Activated T-cell treated with anti-CD3 and anti-CD28 coated beads, Interleukin-2, amount 50 U/mL, for 1 hour (primary cell): ENCODE measurements around the gene SMPD3.
A peak's percentile ranks its signal among the peaks of the same experiment; 100 is the strongest.

Experiments
- DNase-seq: peaks from one replicate; pipeline ENCODE4 v3.0.0-alpha.2; 2020

The SMPD3 gene

DNA sequence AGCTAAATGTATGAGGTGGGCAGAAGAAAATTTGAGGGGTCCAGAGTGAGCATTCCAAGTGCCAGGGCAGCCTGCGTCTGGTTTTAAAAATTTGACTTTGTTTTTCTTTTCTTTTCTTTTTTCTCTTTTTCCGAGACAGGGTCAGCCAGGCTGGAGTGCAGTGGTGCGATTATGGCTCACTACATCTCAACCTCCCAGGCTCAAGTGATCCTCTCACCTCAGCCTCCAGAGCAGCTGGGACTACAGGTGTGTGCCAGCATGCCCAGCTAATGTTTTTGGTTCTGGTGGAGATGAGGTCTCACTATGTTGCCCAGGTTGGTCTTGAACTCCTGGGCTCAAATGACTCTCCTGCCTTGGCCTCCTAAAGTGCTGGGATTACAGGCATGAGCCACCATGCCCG lies 15.6 kb downstream of the SMPD3 start:
- DNase-seq, result no peak

DNA sequence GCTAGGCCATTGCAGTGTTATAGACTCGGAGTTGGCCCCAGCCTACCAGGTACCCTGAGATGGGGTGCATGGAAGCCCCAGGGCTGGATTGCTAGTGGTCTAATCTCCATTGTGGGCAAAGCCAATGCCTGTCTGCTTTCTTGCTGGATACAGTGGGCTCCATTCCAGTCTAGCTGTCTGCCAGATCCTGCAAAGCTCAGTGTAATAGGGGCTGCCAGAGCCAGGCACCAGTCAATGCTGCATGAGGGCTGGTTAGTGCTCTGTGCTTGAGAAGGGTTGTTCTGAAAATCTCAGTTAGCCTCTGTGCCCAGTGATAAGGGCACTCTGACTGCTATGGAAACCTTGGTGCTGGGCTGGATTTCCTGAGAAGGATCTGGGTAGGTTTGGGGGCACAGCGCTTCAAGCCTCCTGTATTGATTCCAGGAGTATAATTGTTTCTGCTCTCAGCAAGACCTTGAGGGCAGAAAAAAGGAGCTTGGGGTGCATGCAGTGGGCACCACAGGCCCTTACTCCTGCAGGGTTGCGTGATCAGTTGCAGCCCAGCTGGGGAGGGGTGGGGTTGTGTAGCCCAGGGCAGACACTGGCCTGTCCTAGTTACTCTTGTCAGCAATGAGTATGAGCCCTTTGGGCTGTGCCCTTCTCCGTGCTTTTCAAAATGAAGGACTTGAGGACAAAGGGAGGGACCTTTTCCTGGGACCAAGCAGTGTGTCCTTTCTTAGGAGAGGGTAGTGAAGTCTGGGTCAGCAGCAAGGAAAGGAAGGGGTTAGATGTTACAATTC lies 19.0 kb downstream of the SMPD3 start:
- DNase-seq, result no peak

DNA sequence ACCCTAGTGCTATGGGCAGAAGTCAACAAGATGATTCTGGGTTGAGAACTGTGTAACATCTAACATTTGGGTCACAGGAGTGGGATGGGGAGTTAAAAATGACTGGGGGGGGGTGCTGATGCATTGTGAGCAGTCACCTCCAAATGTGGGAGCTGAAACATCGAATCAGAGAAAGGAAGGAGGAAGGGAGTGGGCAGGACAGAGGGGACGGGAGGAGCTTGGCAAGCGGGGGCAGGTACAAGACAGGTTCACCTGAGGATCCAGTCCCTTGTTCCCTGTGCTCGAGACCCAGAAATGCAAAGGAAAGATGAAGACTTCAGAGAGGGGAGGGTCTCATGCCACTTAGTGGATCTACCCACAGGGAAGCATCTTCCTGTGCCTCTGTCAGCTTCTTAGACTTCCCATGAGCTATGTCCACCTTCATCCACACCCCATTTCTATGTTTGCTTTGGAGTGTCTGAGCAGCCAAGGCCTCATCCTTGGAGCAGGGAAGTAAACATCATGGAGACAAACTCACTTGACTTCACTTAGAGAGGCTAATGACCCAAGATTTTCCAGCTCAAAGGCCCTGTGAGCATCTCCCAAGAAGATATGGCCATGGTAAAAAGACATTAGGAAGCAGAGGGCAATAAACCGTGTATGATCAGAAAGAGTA lies 20.5 kb downstream of the SMPD3 start:
- DNase-seq, result no peak

DNA sequence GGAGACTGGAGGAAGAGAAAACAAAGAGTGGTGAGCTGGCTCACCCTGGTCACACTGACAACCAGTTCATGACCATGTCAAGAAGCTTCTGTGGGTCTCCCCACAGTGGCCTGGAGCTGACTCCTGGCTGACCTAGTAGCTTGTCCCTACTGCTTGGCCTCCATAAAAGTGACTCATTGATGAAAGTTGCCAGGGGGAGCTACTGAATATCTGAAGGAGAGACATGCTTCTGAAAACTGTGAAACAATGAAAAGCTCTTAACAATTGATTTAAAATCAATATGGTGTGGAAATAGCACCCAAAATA lies 22.0 kb downstream of the SMPD3 start:
- DNase-seq, result no peak

DNA sequence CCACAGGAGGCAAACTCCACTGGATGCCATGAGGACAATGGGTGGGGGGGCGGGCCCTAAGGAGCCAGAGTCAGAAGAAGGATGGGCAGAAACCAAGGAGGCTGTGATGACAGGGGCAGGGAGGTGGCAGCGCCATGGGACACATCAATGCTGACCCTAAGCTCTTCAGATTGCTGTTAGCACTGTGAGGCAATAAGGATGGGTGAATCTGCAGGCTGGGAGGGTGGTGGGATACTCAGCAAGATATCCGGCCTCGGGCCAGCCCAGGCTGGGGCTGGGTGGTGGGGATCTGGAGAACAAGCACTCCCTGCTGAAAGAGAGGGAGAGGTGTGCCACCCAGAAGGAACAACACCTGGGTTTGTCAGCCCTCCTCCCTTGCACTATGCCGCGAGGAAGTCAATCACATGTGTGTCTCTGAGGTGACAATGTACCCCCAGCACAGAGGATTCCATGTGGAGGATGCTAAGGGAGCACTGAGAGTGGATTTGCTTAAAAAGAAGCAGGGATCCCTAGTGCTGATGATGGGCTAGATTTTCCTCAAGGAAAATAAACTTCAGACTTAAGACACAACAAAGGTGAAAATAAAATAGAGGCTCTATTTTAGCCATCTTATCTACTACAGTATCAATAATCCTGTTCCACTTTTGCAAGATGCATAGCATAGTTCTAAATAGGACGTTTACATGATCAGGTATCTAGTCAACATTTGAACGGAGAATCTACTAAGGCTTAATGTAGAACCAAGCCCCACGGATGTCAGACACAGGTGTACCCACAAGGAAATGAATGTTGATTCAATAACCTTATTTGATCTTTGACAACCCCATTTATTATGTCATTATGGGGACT lies 22.6 kb downstream of the SMPD3 start:
- DNase-seq, result no peak

DNA sequence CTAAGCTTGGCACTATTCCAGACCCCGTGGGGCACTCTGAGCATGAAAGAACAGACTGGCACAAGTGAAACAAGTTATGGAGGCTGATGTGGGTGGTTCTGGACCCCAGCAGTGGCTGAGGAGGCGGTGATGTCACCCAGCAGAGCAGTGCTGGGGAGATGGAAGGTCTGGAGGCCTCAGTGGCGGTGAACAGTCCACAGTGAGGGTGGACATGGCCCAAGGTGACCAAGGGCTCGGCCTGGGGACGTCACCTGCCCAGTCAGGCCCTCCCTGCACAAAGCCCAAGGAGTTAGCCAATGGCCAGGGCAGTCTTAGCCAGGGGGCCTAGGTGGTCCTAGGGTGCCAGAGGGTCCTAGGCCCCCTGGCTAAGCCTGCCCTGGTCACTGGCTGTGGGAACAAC lies 24.5 kb downstream of the SMPD3 start:
- DNase-seq, result no peak

DNA sequence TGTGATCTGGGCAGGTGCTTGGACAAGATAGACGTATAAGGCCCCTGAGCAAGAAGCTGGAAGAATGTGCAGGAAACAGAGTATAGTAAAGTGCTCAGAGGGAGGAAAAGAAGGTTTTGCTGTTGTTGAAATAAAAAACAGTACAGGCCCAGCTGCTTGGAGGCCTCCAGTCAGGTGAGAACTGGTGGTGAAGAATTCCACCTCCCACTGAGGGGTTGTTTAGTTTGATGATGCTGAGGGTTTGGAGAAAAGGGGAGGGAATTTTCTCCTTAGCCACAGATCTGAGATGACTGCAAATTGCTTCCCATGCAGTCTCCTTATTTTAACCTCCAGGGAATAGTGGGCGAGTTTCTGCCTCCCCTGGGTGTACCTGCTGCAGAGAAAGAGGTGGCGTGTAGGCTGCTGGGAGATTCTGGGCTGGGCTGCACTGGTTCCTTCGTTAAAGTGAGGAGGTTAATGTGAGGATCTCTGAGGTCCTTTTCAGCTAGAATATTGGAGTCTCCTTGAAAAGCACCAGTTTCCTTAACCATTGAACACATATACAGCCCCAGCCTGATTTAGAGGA lies 25.8 kb downstream of the SMPD3 start:
- no peak for DNase-seq

DNA sequence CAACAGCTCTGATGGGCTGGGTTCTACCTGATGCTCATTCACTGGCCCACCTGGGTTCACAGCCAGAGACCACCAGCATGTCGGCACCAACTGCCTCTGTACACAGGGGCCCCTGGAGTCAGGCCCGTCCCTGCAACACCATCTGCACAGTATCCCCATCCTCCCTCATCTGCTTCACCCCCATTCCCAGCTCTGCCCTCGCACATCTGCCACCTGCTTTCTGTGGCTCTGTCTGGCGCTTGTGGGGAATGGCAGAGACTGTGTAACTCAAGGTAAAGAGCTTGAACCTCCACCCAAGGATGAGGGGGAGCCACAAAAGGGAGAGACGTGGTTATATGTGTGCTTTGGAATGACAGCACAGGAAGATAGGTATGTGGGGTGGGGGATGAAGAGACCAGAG lies 27.2 kb downstream of the SMPD3 start:
- DNase-seq, result no peak

DNA sequence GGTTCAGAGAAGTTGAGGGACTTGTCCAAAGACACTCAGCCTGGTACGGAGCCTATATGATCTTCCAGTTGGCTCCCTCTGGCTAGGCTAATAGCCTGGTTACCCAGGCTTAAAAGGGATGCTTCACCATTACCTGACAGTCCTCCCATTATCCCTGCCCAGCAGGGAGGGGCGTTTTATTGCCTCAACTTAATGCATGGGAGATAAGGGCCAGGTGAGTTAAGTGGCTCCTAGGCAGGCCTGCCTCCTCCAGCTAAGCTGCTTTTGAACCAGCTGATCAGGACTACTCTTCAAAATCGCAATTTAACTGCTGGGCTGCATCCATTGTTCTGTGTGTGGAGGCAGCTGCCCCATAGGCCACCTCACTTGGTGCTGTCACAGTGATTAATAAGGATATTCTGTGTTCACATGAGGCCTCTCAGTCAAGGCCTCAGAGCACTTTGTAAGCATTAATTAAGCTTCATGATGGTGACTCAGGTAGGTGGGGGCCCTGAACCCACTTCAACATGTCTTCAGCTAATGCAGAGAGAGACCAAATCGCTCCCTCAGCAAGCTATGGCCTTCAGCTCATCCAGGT lies 27.9 kb downstream of the SMPD3 start:
- no peak for DNase-seq

DNA sequence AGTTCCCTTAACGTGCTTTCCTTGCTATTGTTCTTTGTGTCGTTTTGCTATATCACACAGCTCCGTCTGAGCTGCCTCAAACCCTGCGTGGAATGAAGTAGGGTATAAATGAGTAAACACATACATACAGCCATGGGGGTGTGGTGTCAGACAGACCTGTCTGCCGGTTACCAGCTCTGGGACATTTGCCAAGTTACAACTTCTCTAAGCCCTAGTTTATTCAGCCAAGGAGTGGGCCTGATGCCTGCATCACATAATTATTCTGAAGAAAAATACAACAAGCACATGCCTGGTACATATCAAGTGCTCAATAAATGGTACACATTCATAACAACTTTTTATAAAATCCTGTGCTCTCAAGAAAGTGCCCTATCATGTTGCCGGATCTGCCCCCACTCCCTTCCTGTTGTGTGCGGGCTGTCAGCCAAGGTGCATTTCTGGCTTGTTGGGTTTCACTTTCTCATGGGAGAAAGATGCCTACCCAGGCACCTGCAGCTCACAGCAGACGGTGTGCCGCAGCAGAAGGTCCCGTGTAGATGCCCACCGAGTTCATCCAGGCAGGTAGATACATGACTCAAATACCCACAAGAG lies 30.5 kb downstream of the SMPD3 start:
- peak; percentile 69 for DNase-seq

DNA sequence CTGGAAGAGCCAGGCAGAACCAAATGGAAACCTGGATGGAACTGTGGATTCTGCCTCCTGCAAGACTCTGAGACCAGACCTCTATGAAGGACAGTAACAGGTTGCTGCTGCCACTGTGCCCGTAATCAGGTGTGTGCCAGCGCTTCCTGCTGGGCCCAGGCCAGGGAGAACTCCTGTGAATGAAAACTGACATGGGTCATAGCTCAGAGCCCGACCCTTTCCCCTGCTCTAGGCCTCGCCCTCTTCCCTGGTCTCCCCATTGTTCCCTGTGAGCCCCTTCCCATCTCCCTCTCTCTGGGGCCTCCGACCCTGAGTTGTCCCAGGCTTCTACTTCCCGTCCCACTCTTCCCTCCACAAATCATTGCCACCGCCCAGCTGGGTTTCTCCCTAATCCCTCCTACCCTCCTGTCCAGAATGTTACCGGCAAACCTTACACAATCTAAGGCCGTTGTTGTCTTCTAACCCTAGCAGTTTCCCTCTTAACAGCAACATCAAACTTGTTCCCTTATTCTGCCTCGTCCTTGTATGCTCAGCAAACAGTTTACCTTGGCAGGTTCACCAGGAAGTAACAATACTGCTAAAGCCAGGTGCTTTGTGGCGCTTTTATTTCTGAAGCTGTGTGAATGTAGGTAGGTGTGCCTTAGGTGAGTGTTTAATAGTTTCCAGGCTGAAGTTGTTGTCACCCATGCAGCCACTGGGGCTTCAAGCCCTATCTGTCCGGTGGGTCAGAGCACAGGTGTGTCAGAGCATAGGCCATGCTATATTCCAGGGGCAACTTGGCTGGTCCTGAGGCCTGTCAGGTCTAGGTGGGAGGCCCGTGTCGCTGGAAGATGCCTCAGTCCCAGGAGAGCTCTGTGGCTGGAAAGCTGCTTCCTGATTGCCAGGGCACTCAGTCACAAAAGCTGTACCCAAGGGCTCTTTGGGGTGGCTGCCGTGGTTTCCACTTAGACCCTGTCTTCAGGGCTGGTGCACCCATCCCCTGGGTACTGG lies 32.0 kb downstream of the SMPD3 start:
- peak; percentile 20 for DNase-seq

DNA sequence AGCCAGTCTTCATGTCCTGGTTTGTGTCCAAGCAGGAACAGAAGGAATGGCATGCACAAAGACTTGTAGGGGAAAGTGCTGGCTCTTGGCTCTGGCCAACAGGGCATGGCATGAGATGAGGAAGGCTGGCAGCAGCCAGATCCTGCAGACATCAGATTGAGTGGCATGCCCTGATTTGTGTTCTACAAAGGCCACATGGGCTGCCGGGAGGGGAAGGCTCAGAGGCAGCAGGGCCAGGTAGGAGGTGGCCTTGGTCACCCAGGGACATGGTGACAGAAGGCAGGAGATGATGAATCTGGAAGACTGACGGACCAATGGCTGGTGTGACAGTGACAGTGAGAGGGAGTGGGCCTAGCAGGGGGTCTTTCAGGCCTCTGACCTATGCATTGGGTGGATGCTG lies 33.7 kb downstream of the SMPD3 start:
- DNase-seq, result no peak

DNA sequence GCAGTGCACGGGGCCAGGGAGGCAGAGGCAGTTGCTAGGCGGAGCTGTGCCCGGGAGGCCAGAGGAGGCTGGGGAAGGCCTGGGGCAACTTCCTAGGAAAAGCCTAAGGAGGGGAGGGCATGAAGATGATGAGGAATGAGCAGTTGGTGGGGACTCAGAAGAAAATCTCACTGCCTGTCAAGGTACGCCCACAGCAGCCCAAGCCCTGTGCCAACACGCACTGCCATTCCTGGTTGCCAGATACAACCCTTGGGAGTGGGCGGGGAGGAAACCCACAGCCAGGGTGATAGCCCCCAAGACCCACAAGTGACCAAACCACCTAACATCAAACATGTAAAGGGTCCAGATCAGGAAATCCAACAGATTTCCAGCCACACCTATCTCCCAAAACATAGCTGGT lies 36.2 kb downstream of the SMPD3 start:
- DNase-seq, result peak; percentile 5

DNA sequence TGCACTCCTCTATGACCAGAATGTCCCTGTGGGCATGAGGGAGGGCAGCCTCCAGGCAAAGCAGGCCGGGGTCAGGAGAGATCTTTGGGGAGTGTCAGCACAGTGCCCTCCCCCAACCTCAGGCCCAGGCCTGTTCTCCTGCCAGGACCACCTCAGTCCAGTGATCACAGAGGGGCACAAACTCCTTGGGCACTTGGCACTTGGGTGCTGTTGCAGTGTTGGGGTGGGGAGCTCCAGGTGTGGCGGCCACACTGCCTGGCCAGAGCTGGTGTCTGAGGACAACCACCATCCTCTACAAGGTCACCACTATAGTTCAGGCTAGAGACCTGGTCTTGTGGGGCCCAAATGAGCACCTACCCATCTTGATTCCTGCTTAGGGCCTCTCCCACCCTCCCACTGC lies 37.2 kb downstream of the SMPD3 start:
- no peak for DNase-seq

DNA sequence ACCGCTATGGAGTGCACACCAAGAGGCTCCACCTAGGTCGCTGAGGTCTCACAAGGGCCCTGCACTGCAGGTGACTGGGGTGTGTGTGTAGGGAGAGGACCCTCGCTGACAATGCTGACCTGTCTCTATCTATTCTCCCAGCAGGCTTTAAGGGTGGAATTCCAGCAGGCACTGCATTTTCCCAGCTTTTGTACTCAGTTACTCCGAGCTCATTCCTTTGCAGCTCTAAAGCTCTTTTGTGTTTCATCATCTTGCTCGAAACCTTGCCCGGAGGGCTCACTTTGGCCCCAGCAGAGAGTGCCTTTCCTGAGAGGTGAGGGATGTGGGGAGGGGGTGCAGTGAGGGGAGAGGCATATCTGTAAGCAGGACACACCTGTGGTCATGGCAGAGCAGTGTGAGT lies 39.3 kb downstream of the SMPD3 start:
- DNase-seq, result no peak

DNA sequence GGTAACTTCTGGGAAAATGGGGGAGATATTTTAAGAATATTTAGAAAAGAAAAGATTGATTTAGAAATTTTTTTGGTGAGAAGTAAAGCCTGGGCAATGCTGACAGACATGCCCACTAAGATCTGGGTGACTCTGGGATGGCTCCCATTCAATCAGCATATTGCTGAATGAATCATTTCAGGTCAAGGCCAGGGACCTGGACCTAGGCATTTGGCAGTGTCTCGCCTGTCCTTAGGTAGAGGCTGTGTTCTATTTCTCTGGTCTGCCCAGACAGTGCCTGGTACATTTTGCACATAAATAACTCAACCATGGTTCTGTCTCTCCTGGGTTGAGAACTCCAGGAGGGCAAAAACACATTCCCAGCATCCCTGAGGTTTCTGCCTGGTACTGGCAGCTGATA lies 39.9 kb downstream of the SMPD3 start:
- no peak for DNase-seq

DNA sequence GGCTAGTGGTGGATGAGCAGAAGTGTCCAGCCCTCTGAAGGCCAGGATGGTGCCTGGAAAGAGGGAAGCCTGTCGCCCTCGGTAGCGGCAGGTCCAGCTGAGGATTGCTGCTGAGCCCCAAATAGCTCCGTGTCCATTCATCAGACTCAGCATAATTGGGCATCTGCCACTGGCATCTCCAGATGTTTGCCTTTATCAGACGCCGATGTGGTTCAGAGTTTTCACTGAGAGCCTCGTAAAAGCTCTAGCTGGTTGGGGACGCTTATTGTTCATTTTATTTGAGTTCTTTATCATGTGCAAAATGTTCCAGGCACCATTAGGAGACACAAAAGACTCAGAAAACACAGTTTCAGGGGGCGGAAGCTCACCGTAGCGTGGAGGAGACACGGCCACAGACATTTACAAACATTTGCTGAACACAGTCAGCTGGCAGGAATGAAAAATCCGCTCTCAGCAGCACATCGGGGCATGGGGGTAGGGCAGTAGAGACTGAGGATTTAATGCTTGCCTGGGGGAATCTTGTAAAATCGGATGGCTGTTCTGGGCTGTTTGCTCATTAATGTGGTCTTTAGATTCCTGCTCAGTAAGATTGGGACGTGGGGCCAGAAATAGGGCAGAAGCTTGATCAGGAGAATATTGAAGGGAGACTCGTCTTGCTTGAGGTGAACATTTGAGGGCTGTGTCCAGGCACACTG lies 41.7 kb downstream of the SMPD3 start:
- DNase-seq, result no peak

DNA sequence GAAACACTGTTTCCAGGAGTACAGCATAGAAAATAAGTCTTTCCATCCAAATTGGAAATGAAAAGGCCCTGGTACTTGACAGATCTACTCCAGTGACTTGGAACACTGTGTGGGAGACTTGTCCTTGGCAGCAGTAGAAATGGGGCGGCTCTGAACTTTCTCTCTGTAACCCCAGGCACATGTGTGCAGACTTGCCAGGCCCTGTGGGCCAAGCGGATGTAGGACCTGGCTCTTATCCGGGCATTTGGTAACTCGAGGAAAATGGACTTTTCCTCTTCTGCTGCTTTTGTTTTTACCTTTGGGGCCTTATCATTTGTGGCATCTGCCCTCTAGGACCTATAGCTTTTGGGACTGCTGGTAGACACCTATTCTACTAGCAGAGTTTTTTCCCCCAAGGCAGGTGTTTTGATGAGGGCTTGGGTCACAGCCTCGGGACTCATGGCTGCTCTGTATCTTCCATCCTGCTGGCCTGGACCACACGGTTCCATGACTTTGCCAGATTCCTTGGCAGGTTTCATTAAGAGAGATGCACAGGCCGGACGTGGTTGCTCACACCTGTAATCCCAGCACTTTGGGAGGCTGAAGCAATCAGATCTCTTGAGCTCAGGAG lies 43.5 kb downstream of the SMPD3 start:
- DNase-seq, result no peak

DNA sequence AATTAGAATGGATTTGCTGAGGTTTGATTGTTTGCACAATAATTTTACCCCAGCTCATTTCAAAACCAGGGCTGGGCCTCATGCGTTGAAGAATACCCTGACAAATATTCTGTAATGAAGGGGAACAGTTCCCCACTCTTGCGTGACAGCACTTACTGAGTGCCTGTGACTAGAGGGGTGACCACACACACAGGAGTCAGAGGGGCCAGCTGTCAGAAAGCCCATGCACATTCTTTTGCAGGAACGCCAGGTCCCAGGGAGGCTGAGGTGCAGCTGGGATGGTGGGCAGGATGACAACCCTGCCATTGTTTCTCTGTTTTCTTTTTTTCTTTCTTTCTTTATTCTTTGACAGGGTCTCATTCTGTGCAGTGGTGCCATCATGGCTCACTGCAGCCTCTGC lies 44.6 kb downstream of the SMPD3 start:
- DNase-seq, result no peak

DNA sequence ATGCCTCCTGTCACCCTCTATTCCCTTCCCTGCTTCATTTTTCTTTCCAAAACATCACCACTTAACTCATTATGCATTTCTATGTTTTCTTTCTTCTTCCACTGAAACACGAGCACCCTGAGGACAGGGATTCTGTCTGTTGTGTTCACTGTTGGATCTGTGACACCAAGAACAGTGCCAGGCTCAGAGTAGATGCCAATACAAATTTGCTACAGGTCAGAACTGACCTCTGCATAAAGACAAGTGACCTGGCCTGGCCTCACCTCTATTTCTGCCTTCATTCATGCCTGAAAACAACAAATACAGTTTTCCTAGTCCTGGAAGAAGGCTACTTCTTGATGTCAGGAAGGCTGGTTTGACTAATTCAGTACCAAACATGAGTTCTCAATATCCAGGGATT lies 45.1 kb downstream of the SMPD3 start:
- no peak for DNase-seq

DNA sequence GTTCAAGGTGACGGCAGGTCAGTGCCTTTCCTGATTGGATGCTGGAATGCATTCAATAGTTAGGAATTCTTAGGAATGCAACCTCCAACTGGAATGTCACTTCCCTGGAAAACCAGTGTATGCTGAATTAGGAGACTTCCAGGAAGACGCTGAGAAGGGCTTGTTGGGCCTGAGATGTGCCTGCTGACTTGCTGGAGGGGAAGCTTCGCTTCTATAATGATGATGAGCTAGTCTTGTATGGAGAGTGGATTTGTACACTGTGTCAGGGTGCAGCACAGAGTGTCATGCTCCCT lies 45.6 kb downstream of the SMPD3 start:
- no peak for DNase-seq
